Testis (tissue), 3 donors: ENCODE results near the gene ARMH4. TPM values are rescaled to one million over a fixed set of nuclear protein-coding genes. Genes with fewer than 3 reads are reported as not detected.
A peak's percentile ranks its signal among the peaks of the same experiment; 100 is the strongest.

Experiments
- DNase-seq: peaks from one replicate; pipeline ENCODE4 v3.0.0-alpha.2; 2019
- H3K27ac ChIP-seq, 2 donors: fragments of 200-600 bp; sonication (generic); one replicate each; pipeline ENCODE4 v1.5.1; 2019
- H3K27me3 ChIP-seq: fragments of 200-600 bp; sonication (generic); one replicate; pipeline ENCODE4 v1.5.1; 2019
- H3K36me3 ChIP-seq: fragments of 200-600 bp; sonication (generic); one replicate; pipeline ENCODE4 v1.5.1; 2017; ENCODE audit warnings: low read depth; ENCODE audit errors: missing control alignments
- H3K4me1 ChIP-seq: fragments of 200-600 bp; sonication (generic); one replicate; pipeline ENCODE4 v1.5.1; 2019
- H3K4me3 ChIP-seq, 2 donors: fragments of 200-600 bp; sonication (generic); one replicate each; pipeline ENCODE4 v1.5.1; 2017 to 2019
- H3K9me3 ChIP-seq: fragments of 200-600 bp; sonication (generic); one replicate; pipeline ENCODE4 v1.5.1; 2017
- CTCF ChIP-seq, 3 experiments: fragments of 450-650 bp in 2 of 3; fragments of 200-600 bp in 1 of 3; sonication (generic) in 1 of 3; IDR thresholded peaks; one replicate each; pipeline ENCODE4 v1.5.1; 2016 to 2019; ENCODE audit warnings: antibody characterized with exemption in 3 of 3, mild to moderate bottlenecking in 2 of 3, moderate library complexity in 1 of 3
- POLR2A ChIP-seq: fragments of 450-650 bp; IDR thresholded peaks from one replicate; pipeline ENCODE4 v1.6.1; 2017; ENCODE audit warnings: antibody characterized with exemption, mild to moderate bottlenecking, moderate library complexity
- WGBS, 2 donors: methylation state at CpG; one replicate each; pipeline ENCODE4 v1.1.5; 2018; 5-methylcytosine and 5-hydroxymethylcytosine counted together
- intact Hi-C: fragments of 100-400 bp; cut with DNase I; formaldehyde crosslinking; loops from one replicate; pipeline ENCODE4 v1.15.1; 2023; ENCODE audit warnings: low total_unique reads
- polyA plus RNA-seq: library from polyadenylated mRNA; stranded (reverse); fragments of 350-450 nt; fragmentation: Illumina TruSeq; extraction: RNeasy Lipid Tissue Mini Kit (QIAGEN cat#74804); gene quantifications from one replicate; pipeline ENCODE4 v1.2.3, GENCODE V29; 2014; ENCODE audit warnings: low read depth, low replicate concordance; ENCODE audit not compliant: insufficient read depth
- total RNA-seq, 2 donors: library from RNA; depleted of rRNA; stranded (reverse); fragments of >200 nt; gene quantifications; one replicate each; pipeline ENCODE4 v1.2.3, GENCODE V29; 2016

Gene ARMH4
- total and polyA plus RNA-seq, 3 donors from 2014 or later: 13.5 to 65.8 (median 38.7) TPM

DNA sequence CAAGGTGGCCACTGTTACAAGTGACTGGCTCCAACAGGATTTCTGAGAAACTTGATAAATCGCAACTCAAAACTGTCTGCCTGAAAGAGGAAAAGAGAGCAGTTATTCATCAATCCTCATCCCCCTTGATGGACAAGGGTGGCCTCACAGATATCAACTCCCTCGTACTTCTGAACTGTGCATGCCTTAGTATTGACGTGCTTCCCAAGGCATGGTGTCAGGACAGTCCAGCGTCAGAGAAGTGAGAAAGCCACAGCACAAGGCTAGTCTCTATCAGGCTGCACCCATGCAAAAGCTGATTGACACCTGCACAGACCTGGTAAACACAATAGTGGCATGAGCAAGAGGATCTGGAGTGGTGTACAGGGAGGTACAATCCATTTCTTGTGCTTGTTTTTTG is 160.7 kb downstream of the ARMH4 start:
- H3K27ac ChIP-seq: no peak overlapping the region
- intact Hi-C loops: no loop called here
- H3K27me3 ChIP-seq: no peaks in the 10 kb centered on the region
- WGBS, 2 donors: 79 to 92% methylated on average over 4 of the region's 4 CpGs
- no peaks in the 10 kb centered on the region for H3K9me3 ChIP-seq
- H3K4me1 ChIP-seq: no peaks in the 10 kb centered on the region
- no peaks in the 10 kb centered on the region for H3K36me3 ChIP-seq
- no peak for DNase-seq
- TF ChIP-seq POLR2A: no peak
- TF ChIP-seq CTCF (IDR thresholded peaks at IDR 0.05): no peak
- H3K4me3 ChIP-seq: no peak overlapping the region

DNA sequence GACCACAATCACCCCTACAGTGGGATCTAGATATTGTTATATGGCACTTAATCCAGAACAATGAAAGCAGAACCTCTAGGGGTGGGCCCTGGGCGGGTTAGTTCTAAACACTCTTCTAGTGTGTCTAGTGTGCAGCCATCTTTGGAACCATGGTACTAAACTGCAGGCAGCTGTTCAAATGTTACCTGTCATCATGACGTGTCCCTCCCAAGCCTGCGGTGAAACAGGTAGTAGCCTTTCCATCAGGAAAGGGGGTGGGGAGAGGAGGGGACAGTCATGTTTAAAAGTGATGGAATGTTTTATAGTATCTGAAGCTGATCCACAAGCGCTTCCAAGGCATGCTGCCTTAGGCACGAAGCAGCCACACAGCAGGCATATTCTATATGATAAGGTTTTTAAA is 163.6 kb downstream of the ARMH4 start:
- TF ChIP-seq POLR2A (no peak), CTCF (IDR thresholded peaks at IDR 0.05) (no peak)
- H3K27ac ChIP-seq: peak overlapping the region in 1 of 2 donors; percentile 63
- H3K4me3 ChIP-seq: no peak overlapping the region
- intact Hi-C loops: no loop called here
- no peaks in the 10 kb centered on the region for H3K9me3 ChIP-seq
- H3K36me3 ChIP-seq: no peaks in the 10 kb centered on the region
- DNase-seq: no peak
- 90 to 91% methylated on average over 5 of the region's 5 CpGs for WGBS, 2 donors
- peaks cover 12% of the 10 kb centered on the region for H3K4me1 ChIP-seq
- no peaks in the 10 kb centered on the region for H3K27me3 ChIP-seq

DNA sequence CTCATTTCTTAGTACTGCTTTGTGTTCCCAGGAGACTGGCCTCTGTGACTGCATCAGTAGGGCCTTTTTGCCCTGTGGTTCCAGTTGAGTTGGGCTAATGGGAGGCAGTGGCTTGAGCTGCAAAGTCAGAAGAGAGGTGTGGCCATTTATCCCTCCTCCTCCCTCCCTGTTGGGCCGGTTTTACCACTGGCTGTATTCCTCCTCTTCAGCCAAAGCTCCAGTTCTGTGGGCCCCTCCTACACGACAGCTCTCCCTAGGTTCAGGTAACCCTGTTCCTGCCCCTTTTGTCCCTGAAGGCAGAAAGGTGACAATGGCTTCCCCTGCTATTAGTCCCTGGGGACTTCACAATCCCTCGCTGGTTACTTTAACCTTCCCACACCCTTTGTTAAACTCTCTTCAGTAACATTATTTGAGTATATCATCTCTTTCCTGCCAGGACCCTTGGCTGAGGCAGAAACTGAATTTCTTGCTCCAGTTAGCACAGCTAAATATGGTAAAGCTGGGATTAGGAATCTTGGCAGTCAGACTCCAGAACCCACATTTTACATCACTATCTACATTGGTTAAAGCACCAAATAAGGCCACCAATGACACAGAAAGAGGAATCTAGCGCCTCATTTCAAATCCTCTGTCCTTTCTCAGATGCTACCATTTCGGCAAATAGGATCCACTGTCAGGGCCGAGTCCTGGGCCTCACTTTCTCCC is 164.3 kb downstream of the ARMH4 start:
- WGBS, 2 donors: 60 to 70% methylated on average over 6 of the region's 6 CpGs

GRCh38 chr14:57987051-57987450 is 165.0 kb downstream of the ARMH4 start:
- Histone ChIP-seq H3K36me3 (no peaks in the 10 kb centered on the region), H3K4me3 (no peak overlapping the region), H3K9me3 (no peaks in the 10 kb centered on the region), H3K27ac (peak overlapping the region in 1 of 2 donors; percentile 63), H3K4me1 (peaks cover 23% of the 10 kb centered on the region), H3K27me3 (no peaks in the 10 kb centered on the region)
- TF ChIP-seq POLR2A: no peak
- no peak for TF ChIP-seq CTCF (IDR thresholded peaks at IDR 0.05)
- no peak for DNase-seq
- 92 to 100% methylated on average over 1 of the region's 1 CpG for whole genome bisulfite sequencing, 2 donors
- intact Hi-C loops: no loop called here

More for the DNA sequence above, 164.3 kb downstream of the ARMH4 start:
- H3K36me3 ChIP-seq: no peaks in the 10 kb centered on the region
- H3K4me1 ChIP-seq: peaks cover 16% of the 10 kb centered on the region
- no peaks in the 10 kb centered on the region for H3K27me3 ChIP-seq
- intact Hi-C loops: no loop called here
- H3K9me3 ChIP-seq: no peaks in the 10 kb centered on the region
- DNase-seq: no peak
- TF ChIP-seq POLR2A (no peak), CTCF (IDR thresholded peaks at IDR 0.05) (no peak)
- no peak overlapping the region for H3K4me3 ChIP-seq
- H3K27ac ChIP-seq: peak overlapping the region in 1 of 2 donors; percentile 63
